ENCODE data around the gene RNF5.
"Not testable (repeated sequence)": the region's sequence is repeated elsewhere in the genome, so short reads cannot be mapped to it uniquely, and the experiment has no call there.

Gene RNF5

GRCh38 chr6:32198866-32199265 is 20.7 kb downstream of the RNF5 start:
- DNase-seq (ENCODE audit: extremely low spot score, insufficient read length, low read depth), result no peak
- no peak for FAIRE-seq

GRCh38 chr6:32200711-32201475 is 22.7 kb downstream of the RNF5 start:
- DNase-seq (ENCODE audit: extremely low spot score, insufficient read length, low read depth) (no peak), FAIRE-seq (no peak)

- DNase-seq (ENCODE audit: extremely low spot score, insufficient read length, low read depth), result no peak
- FAIRE-seq, result no peak
These were observed 24.0 kb downstream of the RNF5 start for GRCh38 chr6:32202186-32202585.

- no peak for FAIRE-seq
- no peak for DNase-seq (ENCODE audit: extremely low spot score, insufficient read length, low read depth)
These were observed 25.4 kb downstream of the RNF5 start for GRCh38 chr6:32203426-32204267.

- no peak for FAIRE-seq
These were observed 26.1 kb downstream of the RNF5 start for GRCh38 chr6:32204268-32204715.

GRCh38 chr6:32208996-32209395 is 30.8 kb downstream of the RNF5 start:
- DNase-seq (ENCODE audit: extremely low spot score, insufficient read length, low read depth) (no peak), FAIRE-seq (no peak)

More at GRCh38 chr6:32204268-32204715, 26.1 kb downstream of the RNF5 start:
- no peak for DNase-seq (ENCODE audit: extremely low spot score, insufficient read length, low read depth)

GRCh38 chr6:32210191-32210601 is 32.0 kb downstream of the RNF5 start:
- DNase-seq (ENCODE audit: extremely low spot score, insufficient read length, low read depth) (no peak), FAIRE-seq (no peak)

- FAIRE-seq; DNase-seq (ENCODE audit: extremely low spot score, insufficient read length, low read depth): not testable (repeated sequence)
These were observed 33.2 kb downstream of the RNF5 start for GRCh38 chr6:32211432-32211831.

- FAIRE-seq (no peak), DNase-seq (ENCODE audit: extremely low spot score, insufficient read length, low read depth) (no peak)
These were observed 34.0 kb downstream of the RNF5 start for GRCh38 chr6:32212076-32212760.

GRCh38 chr6:32213649-32214048 is 35.4 kb downstream of the RNF5 start:
- DNase-seq (ENCODE audit: extremely low spot score, insufficient read length, low read depth) (no peak), FAIRE-seq (no peak)

- DNase-seq (ENCODE audit: extremely low spot score, insufficient read length, low read depth) (no peak), FAIRE-seq (no peak)
These were observed 35.9 kb downstream of the RNF5 start for GRCh38 chr6:32214126-32214525.

GRCh38 chr6:32215617-32216016 is 37.4 kb downstream of the RNF5 start:
- no peak for FAIRE-seq
- DNase-seq (ENCODE audit: extremely low spot score, insufficient read length, low read depth), result no peak

GRCh38 chr6:32216285-32216684 is 38.1 kb downstream of the RNF5 start:
- DNase-seq (ENCODE audit: extremely low spot score, insufficient read length, low read depth) (no peak), FAIRE-seq (no peak)

GRCh38 chr6:32216998-32217397 is 38.8 kb downstream of the RNF5 start:
- no peak for FAIRE-seq

GRCh38 chr6:32218167-32218566 is 40.0 kb downstream of the RNF5 start:
- no peak for FAIRE-seq
- no peak for DNase-seq (ENCODE audit: extremely low spot score, insufficient read length, low read depth)

More at GRCh38 chr6:32216998-32217397, 38.8 kb downstream of the RNF5 start:
- no peak for DNase-seq (ENCODE audit: extremely low spot score, insufficient read length, low read depth)

- no peak for FAIRE-seq
- DNase-seq (ENCODE audit: extremely low spot score, insufficient read length, low read depth), result no peak
These were observed 41.8 kb downstream of the RNF5 start for GRCh38 chr6:32220021-32220420.

- no peak for DNase-seq (ENCODE audit: extremely low spot score, insufficient read length, low read depth)
- no peak for FAIRE-seq
These were observed 44.4 kb downstream of the RNF5 start for GRCh38 chr6:32222333-32223230.

- DNase-seq (ENCODE audit: extremely low spot score, insufficient read length, low read depth) (no peak), FAIRE-seq (no peak)
These were observed 45.3 kb downstream of the RNF5 start, which contains the start of gene NOTCH4 for GRCh38 chr6:32223258-32224235. Gene NOTCH4, minus strand, starts transcription at chr6:32224067. Its CDS starts 139 bp downstream, at chr6:32223928.

Measured in GM18507 (cell line).